Fibroblast of skin of back (primary cell): ENCODE measurements around the gene PKM.
"Not testable (repeated sequence)": the region's sequence is repeated elsewhere in the genome, so short reads cannot be mapped to it uniquely, and the experiment has no call there.

ENCODE experiments used
- DNase-seq: peaks from one replicate; pipeline ENCODE4 v3.0.0-alpha.2; 2013

Gene PKM

GRCh38 chr15:72175186-72176044 lies 55.6 kb downstream of the PKM start:
- no peak for DNase-seq

- DNase-seq: no peak
Observed at GRCh38 chr15:72174551-72175165, 56.3 kb downstream of the PKM start.

- DNase-seq: no peak
Observed at GRCh38 chr15:72173864-72174550, 57.0 kb downstream of the PKM start.

- no peak for DNase-seq
Observed at GRCh38 chr15:72173401-72173800, 57.6 kb downstream of the PKM start.

- DNase-seq: no peak
Observed at GRCh38 chr15:72172796-72173195, 58.2 kb downstream of the PKM start.

GRCh38 chr15:72171978-72172377 lies 59.0 kb downstream of the PKM start:
- DNase-seq: not testable (repeated sequence)

- DNase-seq: no peak
Observed at GRCh38 chr15:72170691-72171090, 60.3 kb downstream of the PKM start.

- DNase-seq: no peak
Observed at GRCh38 chr15:72169921-72170611, 60.9 kb downstream of the PKM start.

- no peak for DNase-seq
Observed at GRCh38 chr15:72169236-72169920, 61.6 kb downstream of the PKM start.

- no peak for DNase-seq
Observed at GRCh38 chr15:72168808-72169190, 62.2 kb downstream of the PKM start.

GRCh38 chr15:72168131-72168807 lies 62.7 kb downstream of the PKM start:
- peak; percentile 60 for DNase-seq

GRCh38 chr15:72167445-72167844 lies 63.5 kb downstream of the PKM start:
- no peak for DNase-seq

- DNase-seq: no peak
Observed at GRCh38 chr15:72166716-72167417, 64.1 kb downstream of the PKM start.

GRCh38 chr15:72163719-72164118 lies 67.3 kb downstream of the PKM start:
- DNase-seq: no peak

- DNase-seq: no peak
Observed at GRCh38 chr15:72162569-72162968, 68.4 kb downstream of the PKM start.

GRCh38 chr15:72161361-72162132 lies 69.4 kb downstream of the PKM start:
- no peak for DNase-seq

GRCh38 chr15:72160696-72161245 lies 70.2 kb downstream of the PKM start:
- DNase-seq: no peak

GRCh38 chr15:72156928-72157327 lies 74.1 kb downstream of the PKM start:
- DNase-seq: no peak

- peak; percentile 79 for DNase-seq
Observed at GRCh38 chr15:72155635-72156616, 75.1 kb downstream of the PKM start.
